Keratinocyte (primary cell): Measurements from ENCODE around the gene TEDC2. TPM values are rescaled to one million over a fixed set of nuclear protein-coding genes. Genes with fewer than 3 reads are reported as not detected.

Experiments used
- DNase-seq: peaks from one replicate; pipeline ENCODE4 v3.0.0-alpha.2; 2011; ENCODE audit warnings: low read depth, missing footprints, low spot score
- FAIRE-seq: peaks from 2 replicates; lab custom pipeline; 2011; peaks lifted over from hg19 to GRCh38; lab: Jason Lieb, UNC
- H2AFZ ChIP-seq: 2 replicates; pipeline ENCODE4 v1.6.0; 2012; ENCODE audit warnings: low read length, control low read depth, inconsistent platforms; ENCODE audit not compliant: control insufficient read depth
- H3K27ac ChIP-seq: 2 replicates; pipeline ENCODE4 v1.5.1; 2011; ENCODE audit warnings: low read length; ENCODE audit not compliant: control insufficient read depth, insufficient read depth
- H3K27me3 ChIP-seq: 3 replicates; pipeline ENCODE4 v1.6.0; 2011; ENCODE audit warnings: low read length; ENCODE audit not compliant: control insufficient read depth, insufficient read depth; ENCODE audit errors: extremely low read depth
- H3K36me3 ChIP-seq, 2 experiments: 2 replicates in 1 of 2; 3 replicates in 1 of 2; pipeline ENCODE4 v1.5.1; 2011; ENCODE audit warnings: low read length in 2 of 2, mild to moderate bottlenecking in 1 of 2; ENCODE audit not compliant: control insufficient read depth in 2 of 2, insufficient read depth in 2 of 2; ENCODE audit errors: extremely low read depth in 1 of 2
- H3K4me1 ChIP-seq: 3 replicates; pipeline ENCODE4 v1.5.1; 2011; ENCODE audit warnings: low read length; ENCODE audit not compliant: control insufficient read depth, insufficient read depth; ENCODE audit errors: extremely low read depth
- H3K4me2 ChIP-seq: 3 replicates; pipeline ENCODE4 v1.6.0; 2011; ENCODE audit warnings: low read depth, low read length; ENCODE audit not compliant: control insufficient read depth, insufficient read depth; ENCODE audit errors: extremely low read depth
- H3K4me3 ChIP-seq, 3 experiments: fragments of 200-600 bp in 1 of 3; sonication (generic) in 1 of 3; 2 replicates in 2 of 3; 3 replicates in 1 of 3; pipeline ENCODE4 v1.5.1; 2011 to 2016; ENCODE audit warnings: low read length in 3 of 3, mild to moderate bottlenecking in 3 of 3, control low read depth in 2 of 3, inconsistent platforms in 1 of 3, low read depth in 1 of 3, mixed read lengths in 1 of 3, mixed run types in 1 of 3, moderate library complexity in 1 of 3; ENCODE audit not compliant: control insufficient read depth in 2 of 3, insufficient read depth in 2 of 3; ENCODE audit errors: extremely low read depth in 1 of 3
- H3K79me2 ChIP-seq: 2 replicates; pipeline ENCODE4 v1.6.0; 2012; ENCODE audit warnings: low read length; ENCODE audit not compliant: control insufficient read depth, insufficient read depth
- H3K9ac ChIP-seq: 3 replicates; pipeline ENCODE4 v1.6.0; 2011; ENCODE audit warnings: low read length; ENCODE audit not compliant: control insufficient read depth, insufficient read depth; ENCODE audit errors: extremely low read depth
- H3K9me1 ChIP-seq: 3 replicates; pipeline ENCODE4 v1.6.0; 2011; ENCODE audit warnings: low read length; ENCODE audit not compliant: control insufficient read depth, insufficient read depth; ENCODE audit errors: extremely low read depth
- H3K9me3 ChIP-seq: 2 replicates; pipeline ENCODE4 v1.5.1; 2012; ENCODE audit warnings: low read depth, low read length; ENCODE audit not compliant: control insufficient read depth
- H4K20me1 ChIP-seq: 3 replicates; pipeline ENCODE4 v1.6.0; 2011; ENCODE audit warnings: low read length; ENCODE audit not compliant: control insufficient read depth, insufficient read depth; ENCODE audit errors: extremely low read depth
- CTCF ChIP-seq, 3 experiments: IDR thresholded peaks in 1 of 3; conservative IDR thresholded peaks in 1 of 3; optimal IDR thresholded peaks in 1 of 3; 2 replicates in 2 of 3; 3 replicates in 1 of 3; pipeline versions ENCODE3 to v1.5.1; 2011; ENCODE audit warnings: low read length in 3 of 3, mild to moderate bottlenecking in 3 of 3, moderate library complexity in 2 of 3, control low read depth in 1 of 3, inconsistent platforms in 1 of 3; ENCODE audit not compliant: insufficient read depth in 2 of 3; ENCODE audit errors: extremely low read depth in 1 of 3
- EZH2 ChIP-seq: IDR thresholded peaks from one replicate; pipeline ENCODE4 v1.6.1; 2012; ENCODE audit warnings: inconsistent platforms, mild to moderate bottlenecking, low read length, moderate library complexity
- dilution Hi-C: fragments of 300-500 bp; cut with MboI; formaldehyde crosslinking; loops from one replicate; pipeline ENCODE4 v1.7.0; 2020; ENCODE audit warnings: low sequenced_read_pairs; ENCODE audit not compliant: extremely low pct_ligation_motif_present
- polyA plus RNA-seq, 5 experiments: library from polyadenylated mRNA; depleted of rRNA in 3 of 5; stranded (reverse) in 3 of 5; stranded (forward) in 1 of 5; unstranded in 1 of 5; fragments of >200 nt; gene quantifications; 1 replicate in 1 of 5; 2 replicates in 3 of 5; 3 replicates in 1 of 5; pipeline versions ENCODE4 v1.2.1 to v1.2.3, GENCODE V29; 2011 to 2012; ENCODE audit warnings: missing spikeins in 2 of 5, low read depth in 1 of 5, low replicate concordance in 1 of 5

The TEDC2 gene
- polyA plus RNA-seq, 1 donor (not counting 4 experiments of a cell fraction or from before 2014, with no cell fraction given), result 2.7 TPM

DNA sequence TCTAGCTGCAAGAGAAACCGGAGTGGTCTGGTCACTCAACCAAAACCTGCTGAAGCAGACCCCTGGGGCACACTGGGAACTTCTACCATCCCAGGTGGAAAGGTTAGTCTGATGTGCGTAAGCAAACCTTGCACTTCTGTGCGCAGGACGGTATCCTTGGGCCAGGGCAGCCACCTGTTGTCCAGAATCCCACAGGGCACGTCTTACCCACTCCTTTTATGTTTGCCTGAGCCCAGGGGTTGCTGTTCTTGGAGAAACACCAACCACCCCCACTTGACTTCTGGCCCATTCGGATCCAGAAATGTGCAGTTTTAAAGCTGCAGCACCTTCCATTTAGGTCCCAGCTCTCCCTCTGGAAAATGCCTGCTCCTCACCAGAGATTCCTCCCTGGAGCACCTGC is 33.7 kb downstream of the TEDC2 start:
- H3K9ac ChIP-seq, result no peak overlapping the region
- H3K27ac ChIP-seq, result no peak overlapping the region
- FAIRE-seq (no peak), DNase-seq (no peak)
- H3K27me3 ChIP-seq, result no peaks in the 10 kb centered on the region
- H2AFZ ChIP-seq, result no peak overlapping the region
- H3K4me3 ChIP-seq, result no peak overlapping the region
- no peaks in the 10 kb centered on the region for H3K79me2 ChIP-seq
- no peaks in the 10 kb centered on the region for H3K9me1 ChIP-seq
- no peak overlapping the region for H3K4me2 ChIP-seq
- H3K9me3 ChIP-seq, result no peaks in the 10 kb centered on the region
- dilution Hi-C loops, result no loop called here
- TF ChIP-seq EZH2, result no peak
- TF ChIP-seq CTCF (optimal IDR thresholded peaks at IDR 0.05 in 1 of 3, IDR thresholded peaks at IDR 0.05 in 1 of 3, conservative IDR thresholded peaks at IDR 0.05 in 1 of 3; ENCODE audit: extremely low read depth in 1 of 3, insufficient read depth in 2 of 3, low read length in 3 of 3), result no peak
- H3K4me1 ChIP-seq, result peaks cover 13% of the 10 kb centered on the region
- H4K20me1 ChIP-seq, result peaks cover 3% of the 10 kb centered on the region
- peaks cover 0 to 11% of the 10 kb centered on the region in 2 experiments for H3K36me3 ChIP-seq

GRCh38 chr16:2494616-2495015 is 34.7 kb downstream of the TEDC2 start:
- TF ChIP-seq EZH2, result no peak
- no peak for TF ChIP-seq CTCF (optimal IDR thresholded peaks at IDR 0.05 in 1 of 3, IDR thresholded peaks at IDR 0.05 in 1 of 3, conservative IDR thresholded peaks at IDR 0.05 in 1 of 3; ENCODE audit: extremely low read depth in 1 of 3, insufficient read depth in 2 of 3, low read length in 3 of 3)
- dilution Hi-C loops, result no loop called here
- no peaks in the 10 kb centered on the region for H3K9me1 ChIP-seq
- no peak for FAIRE-seq
- H3K9ac ChIP-seq, result no peak overlapping the region
- H3K4me2 ChIP-seq, result no peak overlapping the region
- peaks cover 0 to 11% of the 10 kb centered on the region in 2 experiments for H3K36me3 ChIP-seq
- H3K79me2 ChIP-seq, result no peaks in the 10 kb centered on the region
- no peak overlapping the region for H2AFZ ChIP-seq
- peaks cover 19% of the 10 kb centered on the region for H3K4me1 ChIP-seq
- no peak for DNase-seq
- H3K27me3 ChIP-seq, result no peaks in the 10 kb centered on the region
- no peaks in the 10 kb centered on the region for H3K9me3 ChIP-seq
- no peak overlapping the region for H3K27ac ChIP-seq
- H4K20me1 ChIP-seq, result peaks cover 3% of the 10 kb centered on the region
- no peak overlapping the region for H3K4me3 ChIP-seq
